Ovary (tissue), 9 donors: ENCODE data around the gene ENPP6. TPM values are rescaled to one million over a fixed set of nuclear protein-coding genes. Genes with fewer than 3 reads are reported as not detected.

ENCODE experiments used
- DNase-seq, 5 donors: peaks; one replicate each; pipeline ENCODE4 v3.0.0-alpha.2; 2019 to 2020
- H3K27ac ChIP-seq, 2 donors: fragments of 200-600 bp; one replicate each; pipeline versions ENCODE4 v1.5.1 to v1.8.0; 2019 to 2022
- H3K27me3 ChIP-seq: fragments of 200-600 bp; one replicate; pipeline ENCODE4 v1.8.0; 2022
- H3K36me3 ChIP-seq: fragments of 200-600 bp; sonication (generic); one replicate; pipeline ENCODE4 v1.5.1; 2019
- H3K4me1 ChIP-seq: one replicate; pipeline ENCODE4 v1.8.1; 2013; ENCODE audit warnings: mild to moderate bottlenecking, moderate library complexity; ENCODE audit not compliant: insufficient read depth
- H3K4me3 ChIP-seq: fragments of 200-600 bp; sonication (generic); one replicate; pipeline ENCODE4 v1.5.1; 2017
- H3K9me3 ChIP-seq, 2 donors: fragments of 200-600 bp in 1 of 2; sonication (generic) in 1 of 2; one replicate each; pipeline versions ENCODE4 v1.5.1 to v1.8.1; 2013 to 2019; ENCODE audit warnings: mild to moderate bottlenecking in 1 of 2, moderate library complexity in 1 of 2
- CTCF ChIP-seq, 3 donors: fragments of 450-650 bp in 2 of 3; fragments of 200-600 bp in 1 of 3; IDR thresholded peaks; one replicate each; pipeline versions ENCODE4 v1.5.1 to v1.8.0; 2016 to 2022; ENCODE audit warnings: antibody characterized with exemption in 3 of 3, mild to moderate bottlenecking in 1 of 3
- EP300 ChIP-seq: sonication (generic); formaldehyde crosslinking; IDR thresholded peaks from one replicate; pipeline ENCODE4 v1.6.1; 2017; ENCODE audit warnings: antibody characterized with exemption
- POLR2A ChIP-seq: fragments of 450-650 bp; IDR thresholded peaks from one replicate; pipeline ENCODE4 v1.6.1; 2017; ENCODE audit warnings: antibody characterized with exemption, mild to moderate bottlenecking, moderate library complexity
- WGBS, 3 donors: extraction: QIAGEN DNeasy Blood & Tissue Kit in 1 of 3; methylation state at CpG; one replicate each; pipeline versions ENCODE4 v1.1.5 to v1.1.7; 2013 to 2017; 5-methylcytosine and 5-hydroxymethylcytosine counted together
- intact Hi-C, 4 donors: fragments of 100-400 bp; cut with DNase I; formaldehyde crosslinking; loops; one replicate each; pipeline versions ENCODE4 v1.11.0 to v1.15.1; 2022 to 2023
- polyA plus RNA-seq, 2 donors: library from polyadenylated mRNA; stranded (reverse); fragments of 200-250 nt in 1 of 2; fragments of 350-450 nt in 1 of 2; fragmentation: Illumina TruSeq in 1 of 2; extraction: RNeasy Lipid Tissue Mini Kit (QIAGEN cat#74804) in 1 of 2; gene quantifications; one replicate each; pipeline ENCODE4 v1.2.3, GENCODE V29; 2013 to 2014
- total RNA-seq, 7 donors: library from RNA; depleted of rRNA in 2 of 7; stranded (reverse); fragments of >200 nt in 2 of 7; fragmentation: NEBNext Ultra II Directional in 3 of 7; extraction: Animal tissue kit (Norgen Biotek cat#: 25700) in 3 of 7; gene quantifications; one replicate each; pipeline versions ENCODE4 v1.1.0 to v1.2.4, GENCODE V29; 2016 to 2023
- donor health status: DM: no; HTN: no; CAD: no; lungs with moderate emphysema.
- donor health status: DM: no; HTN: no; CAD: no.
- donor health status: Bipolar disorder and iron deficiency.
- donor health status: DM: yes; HTN: yes; CAD: no.
- donor health status: DM: no; HTN: no; CAD: no.
- donor health status: DM: yes; HTN: yes; CAD: no.

Gene ENPP6
- total and polyA plus RNA-seq, 9 donors = 1.7 to 20.8 (median 9.4) TPM

- Histone ChIP-seq H3K9me3 (no peaks in the 10 kb centered on the region), H3K36me3 (no peaks in the 10 kb centered on the region), H3K27ac (no peak overlapping the region), H3K27me3 (no peaks in the 10 kb centered on the region), H3K4me3 (no peak overlapping the region), H3K4me1 (no peaks in the 10 kb centered on the region)
- no peak for TF ChIP-seq CTCF (IDR thresholded peaks at IDR 0.05)
- TF ChIP-seq EP300 = no peak
- no peak for TF ChIP-seq POLR2A
- intact Hi-C loops = no loop called here
- DNase-seq = no peak
- 66 to 67% (median 66%) methylated on average over 4 of the region's 4 CpGs for WGBS, 3 donors
Observed at GRCh38 chr4:184126800-184127199, 90.9 kb downstream of the ENPP6 start.

- Histone ChIP-seq H3K4me3 (no peak overlapping the region), H3K27ac (no peak overlapping the region), H3K9me3 (no peaks in the 10 kb centered on the region), H3K36me3 (no peaks in the 10 kb centered on the region), H3K27me3 (no peaks in the 10 kb centered on the region), H3K4me1 (no peaks in the 10 kb centered on the region)
- no peak for TF ChIP-seq CTCF (IDR thresholded peaks at IDR 0.05)
- no peak for TF ChIP-seq POLR2A
- TF ChIP-seq EP300 = no peak
- WGBS, 3 donors = 88 to 92% (median 92%) methylated on average over 13 of the region's 13 CpGs
- intact Hi-C loops = no loop called here
- DNase-seq = no peak
Observed at GRCh38 chr4:184122631-184123408, 94.9 kb downstream of the ENPP6 start.

GRCh38 chr4:184120549-184121127 lies 97.0 kb downstream of the ENPP6 start:
- Histone ChIP-seq H3K4me3 (no peak overlapping the region), H3K27ac (no peak overlapping the region), H3K9me3 (no peaks in the 10 kb centered on the region), H3K4me1 (no peaks in the 10 kb centered on the region), H3K27me3 (no peaks in the 10 kb centered on the region), H3K36me3 (no peaks in the 10 kb centered on the region)
- intact Hi-C loops = no loop called here
- no peak for TF ChIP-seq EP300
- WGBS, 3 donors = 74 to 84% (median 79%) methylated on average over 10 of the region's 10 CpGs
- no peak for DNase-seq

- no peaks in the 10 kb centered on the region for H3K9me3 ChIP-seq
- 94 to 95% (median 94%) methylated on average over 11 of the region's 11 CpGs for WGBS, 3 donors
- intact Hi-C loops = no loop called here
- H3K27ac ChIP-seq = no peak overlapping the region
- no peak overlapping the region for H3K4me3 ChIP-seq
- H3K36me3 ChIP-seq = no peaks in the 10 kb centered on the region
- no peak for DNase-seq
- H3K27me3 ChIP-seq = no peaks in the 10 kb centered on the region
- no peaks in the 10 kb centered on the region for H3K4me1 ChIP-seq
- TF ChIP-seq CTCF (IDR thresholded peaks at IDR 0.05) = no peak
- TF ChIP-seq POLR2A = no peak
- TF ChIP-seq EP300 = no peak
Observed at GRCh38 chr4:184117662-184118199, 99.9 kb downstream of the ENPP6 start.

GRCh38 chr4:184115399-184115798 lies 102.3 kb downstream of the ENPP6 start:
- TF ChIP-seq POLR2A = no peak
- no peak for TF ChIP-seq CTCF (IDR thresholded peaks at IDR 0.05)
- no peak for TF ChIP-seq EP300
- no peak overlapping the region for H3K4me3 ChIP-seq
- DNase-seq = no peak

More at GRCh38 chr4:184115399-184115798, 102.3 kb downstream of the ENPP6 start:
- no peaks in the 10 kb centered on the region for H3K27me3 ChIP-seq
- H3K9me3 ChIP-seq = no peaks in the 10 kb centered on the region
- H3K36me3 ChIP-seq = no peaks in the 10 kb centered on the region
- no peak overlapping the region for H3K27ac ChIP-seq
- intact Hi-C loops = no loop called here
- WGBS, 3 donors = 79 to 91% (median 83%) methylated on average over 4 of the region's 4 CpGs
- no peaks in the 10 kb centered on the region for H3K4me1 ChIP-seq
